H9 (cell line): ENCODE results near the gene TOMT. TPM values are rescaled to one million over a fixed set of nuclear protein-coding genes. Genes with fewer than 3 reads are reported as not detected.
"Not testable (repeated sequence)": the region's sequence is repeated elsewhere in the genome, so short reads cannot be mapped to it uniquely, and the experiment has no call there.

Source experiments
- DNase-seq: peaks from one replicate; pipeline ENCODE4 v3.0.0-alpha.2; 2017
- H2AFZ ChIP-seq: one replicate; pipeline ENCODE4 v1.6.1; 2013; ENCODE audit warnings: mild to moderate bottlenecking, low read length, control low read depth, moderate library complexity
- H2AK5ac ChIP-seq: 2 replicates; pipeline ENCODE4 v1.6.1; 2013; ENCODE audit warnings: low read length, control low read depth, mixed read lengths; ENCODE audit not compliant: insufficient read length
- H2BK120ac ChIP-seq: one replicate; pipeline ENCODE4 v1.6.1; 2013; ENCODE audit warnings: low read depth, mild to moderate bottlenecking, low read length, control low read depth, inconsistent platforms; ENCODE audit not compliant: poor library complexity, severe bottlenecking
- H2BK12ac ChIP-seq: 2 replicates; pipeline ENCODE4 v1.6.1; 2013; ENCODE audit warnings: low read length, control low read depth, mixed read lengths, low read depth; ENCODE audit not compliant: insufficient read length
- H2BK15ac ChIP-seq: 2 replicates; pipeline ENCODE4 v1.6.1; 2013; ENCODE audit warnings: low read depth, low read length, control low read depth
- H2BK20ac ChIP-seq: one replicate; pipeline ENCODE4 v1.6.1; 2013; ENCODE audit warnings: low read depth, mild to moderate bottlenecking, low read length, control low read depth, inconsistent platforms; ENCODE audit not compliant: poor library complexity, severe bottlenecking
- H2BK5ac ChIP-seq: 2 replicates; pipeline ENCODE4 v1.6.1; 2013; ENCODE audit warnings: low read length, control low read depth, mixed read lengths; ENCODE audit not compliant: insufficient read length
- H3K14ac ChIP-seq: 2 replicates; pipeline ENCODE4 v1.6.1; 2013; ENCODE audit warnings: low read length, control low read depth; ENCODE audit not compliant: insufficient read depth
- H3K18ac ChIP-seq: 2 replicates; pipeline ENCODE4 v1.6.1; 2013; ENCODE audit warnings: low read depth, mild to moderate bottlenecking, mixed read lengths, low read length, control low read depth; ENCODE audit not compliant: insufficient read length
- H3K23ac ChIP-seq: 2 replicates; pipeline ENCODE4 v1.6.1; 2013; ENCODE audit warnings: low read length, control low read depth, mixed read lengths, low read depth; ENCODE audit not compliant: insufficient read length
- H3K23me2 ChIP-seq: 2 replicates; pipeline ENCODE4 v1.6.1; 2013; ENCODE audit warnings: low read depth, mild to moderate bottlenecking, mixed read lengths, low read length, control low read depth; ENCODE audit not compliant: insufficient read length, poor library complexity, severe bottlenecking
- H3K27ac ChIP-seq: 2 replicates; pipeline ENCODE4 v1.5.1; 2013; ENCODE audit warnings: low read length, control low read depth, mixed read lengths, low read depth; ENCODE audit not compliant: insufficient read length
- H3K27me3 ChIP-seq: 2 replicates; pipeline ENCODE4 v1.6.1; 2013; ENCODE audit warnings: low read length, control low read depth, inconsistent platforms; ENCODE audit not compliant: insufficient read depth
- H3K4ac ChIP-seq: 2 replicates; pipeline ENCODE4 v1.6.1; 2013; ENCODE audit warnings: low read depth, mild to moderate bottlenecking, control low read depth, inconsistent platforms, low read length, moderate library complexity
- H3K4me1 ChIP-seq: 2 replicates; pipeline ENCODE4 v1.6.1; 2013; ENCODE audit warnings: low read length, control low read depth, inconsistent platforms; ENCODE audit not compliant: insufficient read depth
- H3K4me2 ChIP-seq: 2 replicates; pipeline ENCODE4 v1.6.1; 2013; ENCODE audit warnings: low read length, control low read depth, mixed read lengths; ENCODE audit not compliant: insufficient read length, insufficient read depth
- H3K56ac ChIP-seq: 2 replicates; pipeline ENCODE4 v1.6.1; 2013; ENCODE audit warnings: low read depth, mild to moderate bottlenecking, mixed read lengths, low read length, control low read depth; ENCODE audit not compliant: insufficient read length
- H3K79me1 ChIP-seq: 2 replicates; pipeline ENCODE4 v1.6.1; 2013; ENCODE audit warnings: low read depth, mild to moderate bottlenecking, moderate library complexity, low read length, control low read depth, inconsistent platforms; ENCODE audit not compliant: insufficient read depth, poor library complexity, severe bottlenecking
- H3K79me2 ChIP-seq: 2 replicates; pipeline ENCODE4 v1.6.1; 2013; ENCODE audit warnings: low read length, control low read depth, inconsistent platforms; ENCODE audit not compliant: insufficient read depth
- H3K9ac ChIP-seq: 2 replicates; pipeline ENCODE4 v1.6.1; 2013; ENCODE audit warnings: low read length, control low read depth, mixed read lengths; ENCODE audit not compliant: insufficient read length; ENCODE audit errors: extremely low read depth
- H3K9me3 ChIP-seq: one replicate; pipeline ENCODE4 v1.6.1; 2013; ENCODE audit warnings: low read depth, low read length, inconsistent platforms; ENCODE audit not compliant: control insufficient read depth
- H3T11ph ChIP-seq: one replicate; pipeline ENCODE4 v1.6.1; 2013; ENCODE audit warnings: mild to moderate bottlenecking, low read length, control low read depth, inconsistent platforms
- H4K20me1 ChIP-seq: one replicate; pipeline ENCODE4 v1.6.1; 2013; ENCODE audit not compliant: control insufficient read depth, insufficient read length, insufficient read depth
- H4K5ac ChIP-seq: 2 replicates; pipeline ENCODE4 v1.6.1; 2013; ENCODE audit warnings: low read depth, mild to moderate bottlenecking, mixed read lengths, low read length, control low read depth; ENCODE audit not compliant: insufficient read length
- H4K8ac ChIP-seq: replicated peaks from 2 replicates; pipeline ENCODE4 v1.6.1; 2013; ENCODE audit warnings: low read length, control low read depth, mixed read lengths, low read depth; ENCODE audit not compliant: insufficient read length
- H4K91ac ChIP-seq: 2 replicates; pipeline ENCODE4 v1.6.1; 2013; ENCODE audit warnings: low read depth, mild to moderate bottlenecking, moderate library complexity, mixed read lengths, low read length, control low read depth; ENCODE audit not compliant: insufficient read length
- H3K27ac Mint-ChIP-seq, 3 experiments: 2 replicates in 2 of 3; 3 replicates in 1 of 3; pipeline ENCODE4 v1.8.0; 2020 to 2021; ENCODE audit warnings: mixed read lengths in 3 of 3, mild to moderate bottlenecking in 1 of 3, moderate library complexity in 1 of 3
- H3K27me3 Mint-ChIP-seq: 2 replicates; pipeline ENCODE4 v1.8.0; 2021; ENCODE audit warnings: low read depth, mild to moderate bottlenecking, moderate library complexity, mixed read lengths
- H3K36me3 Mint-ChIP-seq, 3 experiments: 2 replicates in 2 of 3; 3 replicates in 1 of 3; pipeline ENCODE4 v1.8.0; 2020 to 2021; ENCODE audit warnings: low read depth in 3 of 3, mixed read lengths in 3 of 3; ENCODE audit not compliant: insufficient read depth in 1 of 3
- H3K4me1 Mint-ChIP-seq, 2 experiments: 2 replicates each; pipeline ENCODE4 v1.8.0; 2020; ENCODE audit warnings: mixed read lengths in 2 of 2
- H3K4me3 Mint-ChIP-seq, 2 experiments: 2 replicates in 1 of 2; 3 replicates in 1 of 2; pipeline ENCODE4 v1.8.0; 2020 to 2021; ENCODE audit warnings: mild to moderate bottlenecking in 2 of 2, mixed read lengths in 2 of 2, moderate library complexity in 1 of 2
- H3K9me3 Mint-ChIP-seq, 2 experiments: 2 replicates in 1 of 2; 3 replicates in 1 of 2; pipeline ENCODE4 v1.8.0; 2020; ENCODE audit warnings: mild to moderate bottlenecking in 2 of 2, mixed read lengths in 2 of 2, moderate library complexity in 1 of 2
- WGBS: extraction: QIAGEN DNeasy Blood & Tissue Kit; methylation state at CpG from one replicate; pipeline ENCODE4 v1.1.7; 2013; ENCODE audit warnings: missing lambda C conversion rate, low lambda C conversion rate, mixed read lengths; ENCODE audit not compliant: insufficient read length; ENCODE audit errors: extremely low coverage; 5-methylcytosine and 5-hydroxymethylcytosine counted together
- total RNA-seq: library from RNA; stranded (reverse); gene quantifications from 2 replicates; pipeline ENCODE4 v1.2.1, GENCODE V29; 2021

The TOMT gene
- total RNA-seq, 1 experiment from 2014 or later, result not detected

DNA sequence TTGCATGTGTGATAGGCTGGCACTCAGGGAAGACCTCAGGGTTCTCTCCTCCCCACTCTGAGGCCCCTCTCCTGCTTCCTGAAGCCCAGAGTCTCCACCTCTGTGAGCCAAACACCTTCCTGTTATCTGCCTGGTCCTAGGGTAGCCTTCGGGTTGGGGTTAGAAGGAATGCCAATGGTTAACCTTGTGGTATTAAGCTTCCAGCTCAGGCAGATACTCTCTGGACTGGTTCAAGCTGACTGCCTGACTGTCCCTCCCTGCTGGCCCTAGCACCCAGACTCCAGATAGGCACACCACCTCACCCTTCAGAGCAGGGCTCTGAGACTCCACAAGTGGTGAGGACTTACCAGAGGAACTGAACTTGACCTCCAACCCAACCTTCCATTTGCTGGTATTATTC, 36.8 kb downstream of the TOMT start:
- H3K36me3 Mint-ChIP-seq, H3K79me1 ChIP-seq, H3K9me3 ChIP-seq, H3K23me2 ChIP-seq, H3K4me3 Mint-ChIP-seq, H3K4ac ChIP-seq, H4K20me1 ChIP-seq, H3K18ac ChIP-seq, H3K4me1 ChIP-seq, H2BK12ac ChIP-seq, H3K4me2 ChIP-seq, H3K4me1 Mint-ChIP-seq, H4K5ac ChIP-seq, H2AFZ ChIP-seq, H3K23ac ChIP-seq, H3K14ac ChIP-seq, H2BK5ac ChIP-seq, H3K27ac Mint-ChIP-seq, H2BK15ac ChIP-seq, H2BK20ac ChIP-seq, H3K79me2 ChIP-seq, H3T11ph ChIP-seq, H2AK5ac ChIP-seq, H3K27me3 ChIP-seq, H4K8ac ChIP-seq, H4K91ac ChIP-seq, H3K27ac ChIP-seq, H2BK120ac ChIP-seq, H3K56ac ChIP-seq, H3K9me3 Mint-ChIP-seq, H3K9ac ChIP-seq, DNase-seq: not testable (repeated sequence)
- WGBS, result no CpG with 5 or more reads among the region's 1 CpG
- peaks cover 11% of the 10 kb centered on the region for H3K27me3 Mint-ChIP-seq
